Liver (tissue), 9 donors: Measurements from ENCODE around the gene EEF2K. TPM values are rescaled to one million over a fixed set of nuclear protein-coding genes. Genes with fewer than 3 reads are reported as not detected.
A peak's percentile ranks its signal among the peaks of the same experiment; 100 is the strongest.

Source experiments
- DNase-seq: peaks from one replicate; pipeline ENCODE4 v3.0.0-alpha.2; 2017; ENCODE audit warnings: low spot score
- H3K27ac ChIP-seq, 2 donors: one replicate each; pipeline ENCODE4 v1.7.0; 2013; ENCODE audit warnings: inconsistent platforms in 2 of 2, low read length in 2 of 2, control low read depth in 1 of 2, low read depth in 1 of 2, mild to moderate bottlenecking in 1 of 2
- H3K27me3 ChIP-seq, 4 donors: one replicate each; pipeline versions ENCODE4 v1.6.1 to v1.7.0; 2013; ENCODE audit warnings: low read length in 3 of 4, inconsistent platforms in 1 of 4, mild to moderate bottlenecking in 1 of 4, moderate library complexity in 1 of 4; ENCODE audit not compliant: control insufficient read depth in 4 of 4, insufficient read depth in 4 of 4
- H3K36me3 ChIP-seq, 4 donors: one replicate each; pipeline versions ENCODE4 v1.6.1 to v1.7.0; 2013; ENCODE audit warnings: low read length in 3 of 4, mild to moderate bottlenecking in 3 of 4, low read depth in 1 of 4, moderate library complexity in 1 of 4; ENCODE audit not compliant: control insufficient read depth in 4 of 4, insufficient read depth in 3 of 4
- H3K4me1 ChIP-seq, 4 donors: one replicate each; pipeline versions ENCODE4 v1.6.1 to v1.7.0; 2013; ENCODE audit warnings: low read length in 3 of 4, mild to moderate bottlenecking in 3 of 4, moderate library complexity in 1 of 4; ENCODE audit not compliant: control insufficient read depth in 4 of 4, insufficient read depth in 4 of 4
- H3K4me3 ChIP-seq, 3 donors: one replicate each; pipeline versions ENCODE4 v1.6.1 to v1.7.0; 2013; ENCODE audit warnings: low read length in 3 of 3, control low read depth in 1 of 3, low read depth in 1 of 3, mild to moderate bottlenecking in 1 of 3
- H3K9ac ChIP-seq, 2 donors: one replicate each; pipeline ENCODE4 v1.7.0; 2013; ENCODE audit warnings: low read length in 2 of 2, mild to moderate bottlenecking in 2 of 2, moderate library complexity in 2 of 2, control low read depth in 1 of 2, low read depth in 1 of 2
- H3K9me3 ChIP-seq, 4 donors: one replicate each; pipeline versions ENCODE4 v1.6.1 to v1.7.0; 2013; ENCODE audit warnings: low read length in 3 of 4; ENCODE audit not compliant: control insufficient read depth in 4 of 4
- EGR1 ChIP-seq, 2 donors: IDR thresholded peaks; 2 replicates each; pipeline ENCODE4 v1.6.1; 2016 to 2018; ENCODE audit warnings: antibody characterized with exemption in 2 of 2, low read depth in 2 of 2
- FOXA1 ChIP-seq: IDR thresholded peaks from 2 replicates; pipeline ENCODE4 v1.6.1; 2016; ENCODE audit warnings: antibody characterized with exemption
- FOXA2 ChIP-seq: IDR thresholded peaks from 2 replicates; pipeline ENCODE4 v1.6.1; 2016; ENCODE audit warnings: antibody characterized with exemption
- GABPA ChIP-seq, 2 donors: IDR thresholded peaks in 1 of 2; conservative IDR thresholded peaks in 1 of 2; 2 replicates each; pipeline ENCODE4 v1.6.1; 2016; ENCODE audit warnings: antibody characterized with exemption in 2 of 2, mild to moderate bottlenecking in 1 of 2, moderate library complexity in 1 of 2
- HNF4A ChIP-seq, 2 donors: conservative IDR thresholded peaks; 2 replicates each; pipeline ENCODE4 v1.6.1; 2016; ENCODE audit warnings: antibody characterized with exemption in 2 of 2, mild to moderate bottlenecking in 2 of 2
- HNF4G ChIP-seq: IDR thresholded peaks from 2 replicates; pipeline ENCODE4 v1.6.1; 2016; ENCODE audit warnings: antibody characterized with exemption
- JUND ChIP-seq, 2 donors: IDR thresholded peaks; 2 replicates each; pipeline ENCODE4 v1.6.1; 2016; ENCODE audit warnings: antibody characterized with exemption in 2 of 2
- NR2F2 ChIP-seq: IDR thresholded peaks from 2 replicates; pipeline ENCODE4 v1.6.1; 2016; ENCODE audit warnings: antibody characterized with exemption
- RAD21 ChIP-seq, 2 donors: IDR thresholded peaks; 2 replicates each; pipeline ENCODE4 v1.6.1; 2016; ENCODE audit warnings: antibody characterized with exemption in 2 of 2, mild to moderate bottlenecking in 2 of 2
- RXRA ChIP-seq, 2 donors: IDR thresholded peaks; 2 replicates each; pipeline ENCODE4 v1.6.1; 2017 to 2018; ENCODE audit warnings: antibody characterized with exemption in 2 of 2, mild to moderate bottlenecking in 1 of 2
- SP1 ChIP-seq: IDR thresholded peaks from 2 replicates; pipeline ENCODE4 v1.6.1; 2018; ENCODE audit warnings: antibody characterized with exemption, mild to moderate bottlenecking
- YY1 ChIP-seq: IDR thresholded peaks from 2 replicates; pipeline ENCODE4 v1.6.1; 2016; ENCODE audit warnings: antibody characterized with exemption, mild to moderate bottlenecking
- WGBS: extraction: QIAGEN DNeasy Blood & Tissue Kit; methylation state at CpG from one replicate; pipeline ENCODE4 v1.1.7; 2013; 5-methylcytosine and 5-hydroxymethylcytosine counted together
- polyA plus RNA-seq, 2 donors: library from polyadenylated mRNA; stranded (reverse) in 1 of 2; unstranded in 1 of 2; fragments of 200-250 nt in 1 of 2; fragments of >200 nt in 1 of 2; fragmentation: Nextera tagmentation in 1 of 2; extraction: Ambion mirVana in 1 of 2; gene quantifications; one replicate each; pipeline versions ENCODE4 v1.2.1 to v1.2.3, GENCODE V29; 2013 to 2015
- total RNA-seq, 2 donors: library from RNA; depleted of rRNA; stranded (reverse); fragments of >200 nt; gene quantifications; one replicate each; pipeline ENCODE4 v1.2.3, GENCODE V29; 2014
- TF ChIP-seq, protein P1 (sequence below): IDR thresholded peaks from 2 replicates; pipeline ENCODE4 v1.6.1; 2016; ENCODE audit warnings: antibody characterized with exemption
- TF ChIP-seq, protein P2 (sequence below): fragments of 150-350 bp; IDR thresholded peaks from 2 replicates; pipeline ENCODE4 v1.5.1; 2017; ENCODE audit warnings: improper control_type of control experiment, low read depth, low read length; ENCODE audit not compliant: missing input control
- TF ChIP-seq, protein P3 (sequence below): IDR thresholded peaks from 2 replicates; pipeline ENCODE4 v1.6.1; 2016; ENCODE audit warnings: antibody characterized with exemption
- TF ChIP-seq, protein P4 (sequence below): IDR thresholded peaks from 2 replicates; pipeline ENCODE4 v1.6.1; 2016; ENCODE audit warnings: antibody characterized with exemption
- TF ChIP-seq, protein P5 (sequence below): IDR thresholded peaks from 2 replicates; pipeline ENCODE4 v1.6.1; 2016; ENCODE audit warnings: antibody characterized with exemption, mild to moderate bottlenecking
- donor health status: healthy.
- donor health status: healthy.
- donor health status: healthy.
- donor health status: healthy.
- donor health status: healthy.

Gene EEF2K
- 10 to 100 TPM; 11.5 to 14.3 TPM for total RNA-seq
- 1 to 10 TPM; 3.2 to 4.5 TPM for polyA plus RNA-seq

DNA sequence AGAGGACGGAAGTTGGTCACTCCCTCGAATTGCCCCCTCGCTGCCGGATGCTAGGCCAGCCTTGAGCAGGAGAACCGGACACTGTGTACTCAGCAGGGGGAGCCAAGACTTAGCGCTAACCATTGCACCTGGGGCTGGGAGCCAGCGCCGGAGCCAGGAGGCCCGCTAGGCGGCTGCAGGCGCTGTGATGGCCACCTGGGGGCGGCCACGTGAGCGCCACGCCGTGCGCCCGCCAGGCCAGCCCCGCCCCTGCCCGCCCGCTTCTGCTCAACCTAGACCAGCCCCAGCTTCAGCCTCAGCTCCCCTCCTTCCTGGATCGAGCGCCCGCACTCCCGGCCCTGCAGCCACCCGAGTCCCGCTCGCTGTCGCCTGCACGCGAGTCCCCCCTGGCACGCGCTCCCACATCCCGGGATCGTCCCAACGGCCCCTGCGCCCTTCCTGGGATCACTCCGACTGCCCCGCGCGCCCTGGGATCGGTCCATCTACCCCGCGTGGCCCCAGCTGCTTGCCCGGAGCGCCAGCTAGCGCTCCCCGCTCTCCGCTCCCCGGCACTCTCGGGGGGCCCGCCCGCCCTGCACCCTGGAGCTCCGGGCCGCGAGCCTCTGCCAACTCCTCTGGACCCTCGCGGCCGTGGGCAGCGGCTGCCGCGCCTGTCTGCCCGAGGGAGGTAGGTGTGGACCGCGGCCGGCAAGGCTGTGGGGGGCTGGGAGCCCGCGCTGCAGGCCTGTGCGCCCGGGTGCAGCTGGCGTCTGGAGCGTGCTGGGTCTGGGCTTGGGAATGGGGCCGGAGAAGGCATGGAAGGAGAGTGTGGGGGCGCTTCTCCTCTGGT, at the start of gene EEF2K:
Gene EEF2K (plus strand): TSS at position 266 of the 829 bp plus-strand sequence. CDS start 19,452 bp downstream, outside the sequence.
- under 1% methylated on average over 74 of the region's 74 CpGs for WGBS
- peak within 1 kb of the TSS; percentile 79 to 91 for H3K27ac ChIP-seq

DNA sequence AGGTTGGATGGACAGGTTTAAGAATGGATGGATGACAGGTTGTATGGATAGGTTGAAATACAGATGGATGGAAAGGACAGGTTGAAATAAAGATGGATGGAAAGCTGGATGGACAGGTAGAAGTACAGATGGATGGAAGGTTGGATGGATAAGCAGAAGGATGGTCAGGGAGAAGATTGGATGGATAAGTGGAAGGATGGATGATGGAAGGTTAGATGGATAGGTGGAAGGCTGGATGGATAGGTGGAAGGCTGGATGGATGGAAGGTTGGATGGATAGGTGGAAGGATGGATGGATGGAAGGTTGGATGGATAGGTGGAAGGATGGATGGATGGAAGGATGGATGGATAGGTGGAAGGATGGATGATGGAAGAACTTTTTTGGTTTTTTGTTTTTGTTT, 44.7 kb upstream of the EEF2K start:
- Histone ChIP-seq H3K4me1 (peaks cover 0 to 4% (median 1%) of the 10 kb centered on the region in 4 donors), H3K27me3 (no peaks in the 10 kb centered on the region), H3K9ac (no peak overlapping the region), H3K4me3 (no peak overlapping the region), H3K9me3 (peaks cover 0 to under 1% (median 0%) of the 10 kb centered on the region in 4 donors), H3K27ac (no peak overlapping the region), H3K36me3 (no peaks in the 10 kb centered on the region)
- TF ChIP-seq FOXA1: no peak
- TF ChIP-seq HNF4G: no peak
- TF ChIP-seq, protein P1, sequence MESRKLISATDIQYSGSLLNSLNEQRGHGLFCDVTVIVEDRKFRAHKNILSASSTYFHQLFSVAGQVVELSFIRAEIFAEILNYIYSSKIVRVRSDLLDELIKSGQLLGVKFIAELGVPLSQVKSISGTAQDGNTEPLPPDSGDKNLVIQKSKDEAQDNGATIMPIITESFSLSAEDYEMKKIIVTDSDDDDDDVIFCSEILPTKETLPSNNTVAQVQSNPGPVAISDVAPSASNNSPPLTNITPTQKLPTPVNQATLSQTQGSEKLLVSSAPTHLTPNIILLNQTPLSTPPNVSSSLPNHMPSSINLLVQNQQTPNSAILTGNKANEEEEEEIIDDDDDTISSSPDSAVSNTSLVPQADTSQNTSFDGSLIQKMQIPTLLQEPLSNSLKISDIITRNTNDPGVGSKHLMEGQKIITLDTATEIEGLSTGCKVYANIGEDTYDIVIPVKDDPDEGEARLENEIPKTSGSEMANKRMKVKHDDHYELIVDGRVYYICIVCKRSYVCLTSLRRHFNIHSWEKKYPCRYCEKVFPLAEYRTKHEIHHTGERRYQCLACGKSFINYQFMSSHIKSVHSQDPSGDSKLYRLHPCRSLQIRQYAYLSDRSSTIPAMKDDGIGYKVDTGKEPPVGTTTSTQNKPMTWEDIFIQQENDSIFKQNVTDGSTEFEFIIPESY: no peak
- DNase-seq: no peak

More for the DNA sequence above, at the start of gene EEF2K:
- peaks cover 7 to 21% (median 12%) of the 10 kb centered on the region in 4 donors for H3K4me1 ChIP-seq
- TF ChIP-seq SP1: peak; percentile 79
- TF ChIP-seq, protein P2, sequence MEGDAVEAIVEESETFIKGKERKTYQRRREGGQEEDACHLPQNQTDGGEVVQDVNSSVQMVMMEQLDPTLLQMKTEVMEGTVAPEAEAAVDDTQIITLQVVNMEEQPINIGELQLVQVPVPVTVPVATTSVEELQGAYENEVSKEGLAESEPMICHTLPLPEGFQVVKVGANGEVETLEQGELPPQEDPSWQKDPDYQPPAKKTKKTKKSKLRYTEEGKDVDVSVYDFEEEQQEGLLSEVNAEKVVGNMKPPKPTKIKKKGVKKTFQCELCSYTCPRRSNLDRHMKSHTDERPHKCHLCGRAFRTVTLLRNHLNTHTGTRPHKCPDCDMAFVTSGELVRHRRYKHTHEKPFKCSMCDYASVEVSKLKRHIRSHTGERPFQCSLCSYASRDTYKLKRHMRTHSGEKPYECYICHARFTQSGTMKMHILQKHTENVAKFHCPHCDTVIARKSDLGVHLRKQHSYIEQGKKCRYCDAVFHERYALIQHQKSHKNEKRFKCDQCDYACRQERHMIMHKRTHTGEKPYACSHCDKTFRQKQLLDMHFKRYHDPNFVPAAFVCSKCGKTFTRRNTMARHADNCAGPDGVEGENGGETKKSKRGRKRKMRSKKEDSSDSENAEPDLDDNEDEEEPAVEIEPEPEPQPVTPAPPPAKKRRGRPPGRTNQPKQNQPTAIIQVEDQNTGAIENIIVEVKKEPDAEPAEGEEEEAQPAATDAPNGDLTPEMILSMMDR: peak; percentile 84
- peak; percentile 42 to 71 for TF ChIP-seq RXRA (IDR thresholded peaks at IDR 0.05)
- no peak for TF ChIP-seq HNF4G
- TF ChIP-seq GABPA (IDR thresholded peaks at IDR 0.05 in 1 of 2, conservative IDR thresholded peaks at IDR 0.05 in 1 of 2): peak; percentile 65 to 83
- peak; percentile 52 to 56 for TF ChIP-seq HNF4A (conservative IDR thresholded peaks at IDR 0.05)
- TF ChIP-seq FOXA2: peak; percentile 59
- peak; percentile 73 to 76 for TF ChIP-seq RAD21 (IDR thresholded peaks at IDR 0.05)
- TF ChIP-seq, protein P3, sequence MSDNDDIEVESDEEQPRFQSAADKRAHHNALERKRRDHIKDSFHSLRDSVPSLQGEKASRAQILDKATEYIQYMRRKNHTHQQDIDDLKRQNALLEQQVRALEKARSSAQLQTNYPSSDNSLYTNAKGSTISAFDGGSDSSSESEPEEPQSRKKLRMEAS: peak; percentile 63
- TF ChIP-seq EGR1 (IDR thresholded peaks at IDR 0.05; ENCODE audit: low read depth in 2 of 2): peak in 1 of 2 donors; percentile 15
- peak; percentile 66 for TF ChIP-seq YY1
- peak; percentile 51 for TF ChIP-seq FOXA1
- TF ChIP-seq, protein P4, sequence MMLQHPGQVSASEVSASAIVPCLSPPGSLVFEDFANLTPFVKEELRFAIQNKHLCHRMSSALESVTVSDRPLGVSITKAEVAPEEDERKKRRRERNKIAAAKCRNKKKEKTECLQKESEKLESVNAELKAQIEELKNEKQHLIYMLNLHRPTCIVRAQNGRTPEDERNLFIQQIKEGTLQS: no peak
- TF ChIP-seq JUND (IDR thresholded peaks at IDR 0.05): peak in 1 of 2 donors; percentile 23
- no peak for TF ChIP-seq NR2F2
- TF ChIP-seq, protein P5, sequence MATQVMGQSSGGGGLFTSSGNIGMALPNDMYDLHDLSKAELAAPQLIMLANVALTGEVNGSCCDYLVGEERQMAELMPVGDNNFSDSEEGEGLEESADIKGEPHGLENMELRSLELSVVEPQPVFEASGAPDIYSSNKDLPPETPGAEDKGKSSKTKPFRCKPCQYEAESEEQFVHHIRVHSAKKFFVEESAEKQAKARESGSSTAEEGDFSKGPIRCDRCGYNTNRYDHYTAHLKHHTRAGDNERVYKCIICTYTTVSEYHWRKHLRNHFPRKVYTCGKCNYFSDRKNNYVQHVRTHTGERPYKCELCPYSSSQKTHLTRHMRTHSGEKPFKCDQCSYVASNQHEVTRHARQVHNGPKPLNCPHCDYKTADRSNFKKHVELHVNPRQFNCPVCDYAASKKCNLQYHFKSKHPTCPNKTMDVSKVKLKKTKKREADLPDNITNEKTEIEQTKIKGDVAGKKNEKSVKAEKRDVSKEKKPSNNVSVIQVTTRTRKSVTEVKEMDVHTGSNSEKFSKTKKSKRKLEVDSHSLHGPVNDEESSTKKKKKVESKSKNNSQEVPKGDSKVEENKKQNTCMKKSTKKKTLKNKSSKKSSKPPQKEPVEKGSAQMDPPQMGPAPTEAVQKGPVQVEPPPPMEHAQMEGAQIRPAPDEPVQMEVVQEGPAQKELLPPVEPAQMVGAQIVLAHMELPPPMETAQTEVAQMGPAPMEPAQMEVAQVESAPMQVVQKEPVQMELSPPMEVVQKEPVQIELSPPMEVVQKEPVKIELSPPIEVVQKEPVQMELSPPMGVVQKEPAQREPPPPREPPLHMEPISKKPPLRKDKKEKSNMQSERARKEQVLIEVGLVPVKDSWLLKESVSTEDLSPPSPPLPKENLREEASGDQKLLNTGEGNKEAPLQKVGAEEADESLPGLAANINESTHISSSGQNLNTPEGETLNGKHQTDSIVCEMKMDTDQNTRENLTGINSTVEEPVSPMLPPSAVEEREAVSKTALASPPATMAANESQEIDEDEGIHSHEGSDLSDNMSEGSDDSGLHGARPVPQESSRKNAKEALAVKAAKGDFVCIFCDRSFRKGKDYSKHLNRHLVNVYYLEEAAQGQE: peak; percentile 34
- no peaks in the 10 kb centered on the region for H3K36me3 ChIP-seq
- peak within 1 kb of the TSS; percentile 56 to 87 for H3K9ac ChIP-seq
- H3K4me3 ChIP-seq: peak within 1 kb of the TSS; percentile 68 to 96 (median 70)
- peak; percentile 88 for DNase-seq
- H3K9me3 ChIP-seq: no peaks in the 10 kb centered on the region
- H3K27me3 ChIP-seq: no peaks in the 10 kb centered on the region
